MM.1S (cell line): ENCODE measurements around the gene APOL5.

ENCODE experiments used
- EZH2 ChIP-seq: fragments of 300-600 bp; sonication (generic); optimal IDR thresholded peaks from 2 replicates; pipeline ENCODE3; 2017; ENCODE audit warnings: low read depth, mild to moderate bottlenecking, antibody characterized with exemption, low read length, mixed read lengths
- EZH2phosphoT487 ChIP-seq: fragments of 300-600 bp; sonication (generic); IDR thresholded peaks from 2 replicates; pipeline ENCODE4 v1.6.1; 2018; ENCODE audit warnings: antibody characterized with exemption, low read length
- TF ChIP-seq, protein P1 (sequence below): fragments of 300-600 bp; sonication (generic); IDR thresholded peaks from 2 replicates; pipeline ENCODE4 v1.5.1; 2016; ENCODE audit warnings: antibody characterized with exemption, low read length, mixed read lengths

DNA sequence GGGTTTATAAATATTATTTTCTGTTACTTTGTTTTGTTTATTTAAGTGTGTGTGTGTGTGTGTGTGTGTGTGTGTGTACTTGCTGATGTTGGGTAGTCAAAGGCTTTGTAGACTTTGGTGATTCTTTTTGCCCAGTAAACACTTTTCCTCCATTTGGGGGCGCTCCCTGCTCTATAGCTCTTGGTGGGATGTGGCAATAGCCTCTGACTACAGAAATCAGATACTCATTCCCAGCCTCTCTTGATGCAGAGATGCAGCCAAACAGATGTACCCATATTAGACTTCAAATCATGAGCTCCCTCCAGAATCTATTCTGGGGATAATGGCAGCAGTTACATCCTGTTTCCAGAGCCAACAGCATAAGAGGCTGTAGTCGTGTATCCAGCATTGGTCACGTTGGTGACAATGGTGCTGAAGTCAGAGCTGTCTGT is 33.4 kb upstream of the APOL5 start:
- TF ChIP-seq, protein P1, sequence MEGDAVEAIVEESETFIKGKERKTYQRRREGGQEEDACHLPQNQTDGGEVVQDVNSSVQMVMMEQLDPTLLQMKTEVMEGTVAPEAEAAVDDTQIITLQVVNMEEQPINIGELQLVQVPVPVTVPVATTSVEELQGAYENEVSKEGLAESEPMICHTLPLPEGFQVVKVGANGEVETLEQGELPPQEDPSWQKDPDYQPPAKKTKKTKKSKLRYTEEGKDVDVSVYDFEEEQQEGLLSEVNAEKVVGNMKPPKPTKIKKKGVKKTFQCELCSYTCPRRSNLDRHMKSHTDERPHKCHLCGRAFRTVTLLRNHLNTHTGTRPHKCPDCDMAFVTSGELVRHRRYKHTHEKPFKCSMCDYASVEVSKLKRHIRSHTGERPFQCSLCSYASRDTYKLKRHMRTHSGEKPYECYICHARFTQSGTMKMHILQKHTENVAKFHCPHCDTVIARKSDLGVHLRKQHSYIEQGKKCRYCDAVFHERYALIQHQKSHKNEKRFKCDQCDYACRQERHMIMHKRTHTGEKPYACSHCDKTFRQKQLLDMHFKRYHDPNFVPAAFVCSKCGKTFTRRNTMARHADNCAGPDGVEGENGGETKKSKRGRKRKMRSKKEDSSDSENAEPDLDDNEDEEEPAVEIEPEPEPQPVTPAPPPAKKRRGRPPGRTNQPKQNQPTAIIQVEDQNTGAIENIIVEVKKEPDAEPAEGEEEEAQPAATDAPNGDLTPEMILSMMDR, result peak; percentile 17; the same call in 1 of the 2 replicates
- no peak for TF ChIP-seq EZH2
- no peak for TF ChIP-seq EZH2phosphoT487
